ENCODE results near the gene DUSP10. TPM values are rescaled to one million over a fixed set of nuclear protein-coding genes. Genes with fewer than 3 reads are reported as not detected.

The DUSP10 gene
- 10 to 100 TPM in 1 of 2 donors, 1 to 10 TPM in 1; 8.2 to 11.7 TPM for total RNA-seq

- ATAC-seq (replicated peaks) = peak; percentile 91
- H3K27ac Mint-ChIP-seq = no peak within 1 kb of the TSS
- H3K27me3 Mint-ChIP-seq = no peaks in the 10 kb centered on the region
- peaks cover 18% of the 10 kb centered on the region for H3K4me1 Mint-ChIP-seq
- no peak within 1 kb of the TSS for H3K4me3 Mint-ChIP-seq
- no peaks in the 10 kb centered on the region for H3K9me3 Mint-ChIP-seq
- H3K36me3 Mint-ChIP-seq (ENCODE audit: low read depth) = peaks cover 27% of the 10 kb centered on the region
These were observed at the start of gene DUSP10 for GRCh38 chr1:221741703-221742554. Gene DUSP10 (minus strand): TSS chr1:221742089. CDS start chr1:221739744, 2,345 bp downstream.

- no peak for ATAC-seq (replicated peaks)
- no peaks in the 10 kb centered on the region for H3K9me3 Mint-ChIP-seq
- H3K27ac Mint-ChIP-seq = peak overlapping the region; percentile 47
- no peaks in the 10 kb centered on the region for H3K36me3 Mint-ChIP-seq (ENCODE audit: low read depth)
- no peaks in the 10 kb centered on the region for H3K27me3 Mint-ChIP-seq
- peaks cover 8% of the 10 kb centered on the region for H3K4me1 Mint-ChIP-seq
- no peak overlapping the region for H3K4me3 Mint-ChIP-seq
These were observed 46.6 kb upstream of the DUSP10 start for GRCh38 chr1:221788466-221788865.

- peaks cover 19% of the 10 kb centered on the region for H3K4me1 Mint-ChIP-seq
- no peaks in the 10 kb centered on the region for H3K36me3 Mint-ChIP-seq (ENCODE audit: low read depth)
- no peaks in the 10 kb centered on the region for H3K9me3 Mint-ChIP-seq
- ATAC-seq (replicated peaks) = no peak
- H3K27ac Mint-ChIP-seq = no peak overlapping the region
- H3K27me3 Mint-ChIP-seq = no peaks in the 10 kb centered on the region
- no peak overlapping the region for H3K4me3 Mint-ChIP-seq
These were observed 44.8 kb upstream of the DUSP10 start for GRCh38 chr1:221786647-221787046.

DNA sequence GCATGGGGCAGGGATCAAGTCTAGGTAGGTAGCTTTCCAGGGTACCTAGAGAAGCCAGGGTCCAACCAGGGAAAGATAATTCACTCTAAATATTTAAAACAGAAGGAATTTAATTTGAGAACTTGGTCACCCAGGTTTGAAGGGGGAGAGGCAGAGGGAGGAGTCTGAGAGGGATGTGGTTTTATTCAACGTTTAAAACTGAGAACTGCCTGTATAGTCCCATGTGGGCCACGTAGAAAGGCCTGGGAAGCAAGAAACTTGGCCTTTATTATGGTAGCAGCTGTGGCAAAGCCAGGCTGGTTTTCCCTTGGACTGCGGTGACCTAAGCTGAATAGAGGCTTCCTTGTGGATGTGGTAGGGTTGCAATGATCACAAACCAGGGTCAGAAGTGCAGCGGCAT is 42.0 kb upstream of the DUSP10 start:
- Mint-ChIP-seq H3K27me3 (no peaks in the 10 kb centered on the region), H3K9me3 (no peaks in the 10 kb centered on the region), H3K4me1 (peaks cover 35% of the 10 kb centered on the region), H3K27ac (no peak overlapping the region), H3K4me3 (peak overlapping the region; percentile 56), H3K36me3 (ENCODE audit: low read depth) (no peaks in the 10 kb centered on the region)
- ATAC-seq (replicated peaks) = peak; percentile 76

GRCh38 chr1:221783437-221783836 is 41.5 kb upstream of the DUSP10 start:
- peak; percentile 54 for ATAC-seq (replicated peaks)
- no peaks in the 10 kb centered on the region for H3K9me3 Mint-ChIP-seq
- no peaks in the 10 kb centered on the region for H3K36me3 Mint-ChIP-seq (ENCODE audit: low read depth)
- peaks cover 40% of the 10 kb centered on the region for H3K4me1 Mint-ChIP-seq
- H3K27me3 Mint-ChIP-seq = no peaks in the 10 kb centered on the region
- H3K27ac Mint-ChIP-seq = no peak overlapping the region
- peak overlapping the region; percentile 56 for H3K4me3 Mint-ChIP-seq

DNA sequence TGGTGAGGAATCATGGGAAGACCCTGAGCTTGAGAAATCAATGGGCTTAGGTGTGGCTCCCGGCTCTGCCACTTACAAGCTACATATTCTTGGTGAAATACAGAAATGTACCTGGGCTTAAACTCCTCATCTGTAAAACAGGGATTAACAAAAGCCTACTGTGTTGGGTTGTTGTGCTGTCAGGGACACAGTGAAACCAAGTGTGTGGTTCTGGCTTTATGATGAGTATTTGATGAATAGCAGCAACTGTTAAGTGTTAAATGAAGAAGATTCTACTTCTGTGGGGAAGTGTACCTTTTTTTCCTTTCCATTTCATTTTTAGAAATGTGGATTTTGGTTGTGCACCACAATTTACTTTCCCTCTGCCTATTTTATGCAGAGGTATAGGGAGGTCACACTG is 41.1 kb upstream of the DUSP10 start:
- peak overlapping the region; percentile 36 for H3K27ac Mint-ChIP-seq

GRCh38 chr1:221782477-221782876 is 40.6 kb upstream of the DUSP10 start:
- no peak for ATAC-seq (replicated peaks)
- Mint-ChIP-seq H3K36me3 (ENCODE audit: low read depth) (no peaks in the 10 kb centered on the region), H3K9me3 (no peaks in the 10 kb centered on the region), H3K4me1 (peaks cover 49% of the 10 kb centered on the region), H3K4me3 (peak overlapping the region; percentile 56), H3K27ac (peak overlapping the region; percentile 36), H3K27me3 (no peaks in the 10 kb centered on the region)

More for the DNA sequence above, 41.1 kb upstream of the DUSP10 start:
- Mint-ChIP-seq H3K4me1 (peaks cover 45% of the 10 kb centered on the region), H3K27me3 (no peaks in the 10 kb centered on the region), H3K36me3 (ENCODE audit: low read depth) (no peaks in the 10 kb centered on the region), H3K9me3 (no peaks in the 10 kb centered on the region), H3K4me3 (peak overlapping the region; percentile 56)
- ATAC-seq (replicated peaks) = peak; percentile 53

DNA sequence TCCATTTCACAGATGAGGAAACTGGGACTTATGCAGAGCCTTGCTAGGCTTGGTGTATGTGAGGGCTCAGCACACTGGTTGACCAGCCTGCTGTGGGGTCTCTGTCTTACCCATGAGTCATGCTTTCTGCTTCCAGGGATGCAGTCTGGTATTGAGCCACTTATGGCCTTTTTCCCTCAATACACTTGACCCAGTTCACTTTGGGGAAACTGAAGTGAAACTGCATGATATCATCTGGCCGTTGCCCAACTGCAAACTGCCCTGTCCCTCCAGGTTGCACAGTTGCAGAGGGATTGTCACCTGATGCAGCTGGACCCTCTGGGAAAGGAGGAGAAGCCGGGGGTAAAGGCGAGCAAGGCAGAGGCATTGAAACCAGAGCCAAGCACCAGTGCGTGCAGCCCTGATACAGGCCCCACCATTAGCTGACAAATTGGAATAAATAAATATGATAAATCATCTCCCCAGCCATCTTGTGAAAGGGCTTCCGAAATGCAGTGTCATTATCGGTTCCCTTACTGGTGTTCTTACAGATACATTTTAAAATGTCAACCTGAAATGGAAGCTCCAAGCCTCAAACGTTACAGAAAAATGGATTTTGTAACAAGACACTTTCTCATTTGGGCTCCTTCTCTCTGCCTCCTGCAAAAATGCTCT is 39.3 kb upstream of the DUSP10 start:
- Mint-ChIP-seq H3K4me1 (peaks cover 60% of the 10 kb centered on the region), H3K36me3 (ENCODE audit: low read depth) (no peaks in the 10 kb centered on the region), H3K4me3 (no peak overlapping the region), H3K27ac (no peak overlapping the region), H3K27me3 (no peaks in the 10 kb centered on the region), H3K9me3 (no peaks in the 10 kb centered on the region)
- no peak for ATAC-seq (replicated peaks)

DNA sequence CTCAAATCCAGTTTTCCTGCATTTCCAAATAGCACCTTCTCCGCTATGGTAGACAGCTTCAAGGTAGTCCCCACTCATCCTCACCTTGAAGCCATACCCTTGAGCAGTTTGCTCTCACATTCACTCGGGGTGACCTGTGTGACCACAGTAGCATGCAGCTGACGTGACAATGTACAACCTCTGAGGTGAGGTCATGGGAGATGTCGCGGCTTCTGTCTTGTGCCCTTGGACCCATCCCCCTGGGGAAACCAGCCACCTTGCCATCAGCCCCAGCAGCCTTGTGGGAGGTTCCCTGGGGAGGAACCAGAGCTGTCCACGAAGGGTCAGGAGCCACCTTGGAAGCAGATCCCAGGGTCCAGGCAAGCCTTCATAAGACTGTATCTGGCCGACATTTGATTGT is 38.3 kb upstream of the DUSP10 start:
- Mint-ChIP-seq H3K27ac (no peak overlapping the region), H3K36me3 (ENCODE audit: low read depth) (no peaks in the 10 kb centered on the region), H3K9me3 (no peaks in the 10 kb centered on the region), H3K4me1 (peaks cover 71% of the 10 kb centered on the region), H3K27me3 (no peaks in the 10 kb centered on the region), H3K4me3 (no peak overlapping the region)
- no peak for ATAC-seq (replicated peaks)

DNA sequence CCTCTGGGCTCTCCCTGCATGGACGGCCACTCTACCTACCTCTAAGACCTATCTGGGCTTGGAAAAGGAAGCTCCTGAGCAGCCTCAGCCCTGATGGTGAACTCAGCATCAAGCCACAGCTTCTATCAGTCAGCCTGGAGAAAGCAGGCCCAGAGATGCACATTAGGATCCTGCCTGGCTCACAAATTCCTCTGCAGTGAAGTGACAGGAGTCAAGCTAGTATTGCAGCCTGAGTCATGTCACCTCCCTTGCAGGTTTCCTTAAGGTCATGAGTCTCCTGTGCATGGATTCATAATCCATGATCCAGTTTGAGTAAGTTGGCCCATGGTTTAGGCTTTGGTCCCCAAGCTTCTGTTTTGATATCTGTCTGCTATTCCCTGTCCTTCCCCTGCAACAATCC is 37.9 kb upstream of the DUSP10 start:
- Mint-ChIP-seq H3K9me3 (no peaks in the 10 kb centered on the region), H3K4me3 (no peak overlapping the region), H3K4me1 (peaks cover 75% of the 10 kb centered on the region), H3K36me3 (ENCODE audit: low read depth) (no peaks in the 10 kb centered on the region), H3K27ac (no peak overlapping the region), H3K27me3 (no peaks in the 10 kb centered on the region)
- ATAC-seq (replicated peaks) = no peak

DNA sequence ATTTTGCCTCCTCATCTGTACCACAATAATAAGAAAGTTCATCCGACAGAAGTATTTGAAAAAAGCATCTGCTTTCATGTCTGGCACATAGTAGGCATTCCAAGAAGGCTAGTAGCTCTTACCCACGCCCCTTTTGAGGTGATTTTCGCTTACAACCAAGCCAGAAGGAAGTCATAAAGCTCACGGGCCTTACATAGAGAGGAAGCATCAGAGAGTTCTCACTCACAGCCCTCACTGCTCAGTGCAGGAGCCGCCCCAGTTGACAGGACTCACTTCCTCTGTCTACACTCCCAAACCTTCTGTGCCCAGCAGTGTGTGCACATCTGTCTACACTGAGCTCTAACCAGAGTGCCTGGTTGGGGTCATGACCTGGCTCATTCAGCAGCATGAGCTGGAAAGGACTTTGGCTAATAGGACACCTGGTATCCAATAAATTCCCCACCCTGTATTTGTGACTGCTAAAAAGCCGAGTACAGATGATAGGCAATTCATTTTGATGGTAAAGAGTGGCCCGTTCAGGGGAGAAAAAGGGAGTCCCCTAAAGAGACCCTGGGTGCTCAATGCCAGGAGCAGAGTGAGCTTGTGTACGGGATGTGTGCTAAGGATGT is 36.8 kb upstream of the DUSP10 start:
- peak overlapping the region; percentile 94 for H3K27ac Mint-ChIP-seq
- peaks cover 71% of the 10 kb centered on the region for H3K4me1 Mint-ChIP-seq
- peak; percentile 34 for ATAC-seq (replicated peaks)
- peak overlapping the region; percentile 57 for H3K4me3 Mint-ChIP-seq
- no peaks in the 10 kb centered on the region for H3K27me3 Mint-ChIP-seq
- H3K9me3 Mint-ChIP-seq = no peaks in the 10 kb centered on the region
- H3K36me3 Mint-ChIP-seq (ENCODE audit: low read depth) = no peaks in the 10 kb centered on the region

DNA sequence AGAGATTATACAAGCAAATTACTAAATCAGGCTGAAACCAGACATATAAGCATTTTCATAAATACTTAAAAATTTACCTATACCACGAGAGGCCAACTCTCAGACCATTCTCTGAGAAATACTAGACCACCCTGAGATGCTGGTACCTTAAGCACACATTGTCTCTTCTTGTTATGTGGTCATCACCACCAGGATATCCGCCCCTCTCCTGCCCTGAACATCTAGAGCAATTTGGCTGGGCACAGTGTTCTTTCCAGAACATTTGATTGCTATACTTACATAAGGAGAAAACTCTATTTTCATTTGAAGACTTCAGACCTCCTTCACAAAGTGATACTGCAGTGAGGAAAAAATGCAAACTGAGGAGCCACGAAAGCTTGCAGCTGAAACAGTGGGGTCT is 36.2 kb upstream of the DUSP10 start:
- no peaks in the 10 kb centered on the region for H3K27me3 Mint-ChIP-seq
- peak overlapping the region; percentile 57 for H3K4me3 Mint-ChIP-seq
- H3K4me1 Mint-ChIP-seq = peaks cover 66% of the 10 kb centered on the region
- H3K36me3 Mint-ChIP-seq (ENCODE audit: low read depth) = no peaks in the 10 kb centered on the region
- no peak for ATAC-seq (replicated peaks)
- peak overlapping the region; percentile 94 for H3K27ac Mint-ChIP-seq
- no peaks in the 10 kb centered on the region for H3K9me3 Mint-ChIP-seq

DNA sequence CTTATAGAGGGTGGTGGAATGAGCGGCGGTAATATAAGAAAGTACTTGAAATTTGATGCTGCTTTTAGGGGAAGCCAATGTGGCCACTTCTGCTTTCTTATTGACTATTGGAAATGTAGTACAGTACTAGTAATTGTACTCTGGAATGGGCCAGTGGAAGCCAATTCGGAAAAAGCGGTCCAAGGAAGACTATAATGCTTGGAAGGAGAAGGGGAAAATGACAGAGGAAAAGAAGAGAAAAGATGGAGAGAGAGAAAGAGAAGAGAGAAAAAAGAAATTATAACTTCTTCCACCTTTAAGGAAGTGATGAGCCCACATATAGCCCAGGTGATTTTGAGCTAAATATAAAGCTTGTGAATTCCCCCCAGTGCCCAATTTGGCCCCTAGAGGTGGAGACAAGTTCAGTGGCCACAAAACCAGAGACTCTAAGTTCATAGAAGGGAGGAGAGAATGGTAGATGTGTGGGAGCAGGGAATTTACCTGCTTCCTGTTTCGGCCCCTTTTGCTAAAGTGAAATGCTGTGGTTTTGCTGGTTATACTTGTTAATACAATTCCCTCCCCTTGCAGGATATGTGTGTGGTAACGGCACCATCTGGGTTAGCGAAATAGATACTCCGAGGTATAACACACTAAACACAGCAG is 35.7 kb upstream of the DUSP10 start:
- Mint-ChIP-seq H3K36me3 (ENCODE audit: low read depth) (no peaks in the 10 kb centered on the region), H3K9me3 (no peaks in the 10 kb centered on the region), H3K27me3 (no peaks in the 10 kb centered on the region), H3K4me3 (peak overlapping the region; percentile 57), H3K27ac (peak overlapping the region; percentile 94), H3K4me1 (peaks cover 60% of the 10 kb centered on the region)
- ATAC-seq (replicated peaks) = peak; percentile 78

- peak; percentile 74 for ATAC-seq (replicated peaks)
- Mint-ChIP-seq H3K9me3 (no peaks in the 10 kb centered on the region), H3K27me3 (no peaks in the 10 kb centered on the region), H3K4me3 (peak overlapping the region; percentile 57), H3K4me1 (peaks cover 59% of the 10 kb centered on the region), H3K27ac (peak overlapping the region; percentile 94), H3K36me3 (ENCODE audit: low read depth) (no peaks in the 10 kb centered on the region)
These were observed 34.8 kb upstream of the DUSP10 start for GRCh38 chr1:221776495-221777301.

All from activated T-helper 17 cell treated with anti-CD3 and anti-CD28 coated beads, Interleukin-2, amount 50 U/mL, for 72 hours (primary cell).